ENCODE data around the gene GLIPR1L2.
"Not testable (repeated sequence)": the region's sequence is repeated elsewhere in the genome, so short reads cannot be mapped to it uniquely, and the experiment has no call there.

GLIPR1L2 gene

GRCh38 chr12:75390899-75391538 is at the start of gene GLIPR1L2:
GLIPR1L2 (plus strand) TSS chr12:75391089; CDS start chr12:75391117, 28 bp downstream.
- DNase-seq (ENCODE audit: low read depth in 3 of 3) = peak; percentile 76 to 78 (median 77)

DNA sequence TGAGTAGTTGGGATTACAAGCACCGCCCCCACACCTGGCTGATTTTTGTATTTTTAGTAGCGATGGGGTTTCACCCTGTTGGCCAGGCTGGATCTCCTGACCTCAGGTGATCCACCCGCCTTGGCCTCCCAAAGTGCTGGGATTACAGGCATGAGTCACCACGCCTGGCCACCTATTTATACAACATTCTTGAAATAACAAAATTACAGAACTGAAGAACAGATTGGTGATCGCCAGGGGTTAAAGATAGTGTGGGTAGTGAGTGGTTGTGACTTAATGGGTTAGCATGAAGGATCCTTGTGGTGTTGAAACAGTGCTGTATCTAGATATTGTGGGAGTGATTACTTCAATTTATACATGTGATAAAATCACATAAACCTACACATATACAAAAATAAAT is 49.0 kb upstream of the GLIPR1L2 start:
- DNase-seq (ENCODE audit: low read depth in 3 of 3) = no peak

DNA sequence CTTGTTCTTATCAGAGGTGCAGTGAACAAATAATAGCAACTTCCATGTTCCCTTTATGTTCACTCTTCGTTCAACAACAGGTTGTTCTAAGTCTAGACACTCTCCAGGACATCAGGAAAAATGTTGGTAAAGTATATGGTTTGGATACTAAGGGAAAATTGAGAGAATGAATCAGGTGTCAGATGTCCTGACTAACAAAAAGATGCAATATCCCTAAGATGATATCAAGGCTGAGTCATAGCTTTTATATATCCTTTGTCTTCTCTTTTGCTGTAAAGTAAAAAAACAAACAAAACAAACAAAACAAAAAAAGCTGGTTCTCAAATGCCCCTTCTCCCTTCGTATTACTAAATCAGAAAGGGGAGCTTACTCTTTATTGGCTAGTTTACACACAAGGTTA is 45.4 kb upstream of the GLIPR1L2 start:
- DNase-seq (ENCODE audit: low read depth in 3 of 3) = no peak

DNA sequence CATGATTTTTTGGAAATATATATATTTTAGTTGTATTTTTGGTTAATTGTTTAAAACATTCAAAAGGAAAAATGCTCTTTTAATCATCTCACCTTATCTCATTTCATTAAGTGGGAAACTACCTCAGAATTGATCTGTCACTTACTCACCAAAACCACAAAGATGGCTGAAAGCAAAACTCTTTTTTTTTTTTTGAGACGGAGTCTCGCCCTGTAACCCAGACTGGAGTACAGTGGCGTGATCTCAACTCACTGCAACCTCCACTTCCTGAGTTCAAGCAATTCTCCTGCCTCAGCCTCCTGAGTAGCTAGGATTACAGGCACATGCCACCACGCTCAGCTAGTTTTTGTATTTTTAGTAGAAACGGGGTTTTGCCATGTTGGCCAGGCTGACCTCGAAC is 44.7 kb upstream of the GLIPR1L2 start:
- DNase-seq (ENCODE audit: low read depth in 3 of 3) = not testable (repeated sequence)

DNA sequence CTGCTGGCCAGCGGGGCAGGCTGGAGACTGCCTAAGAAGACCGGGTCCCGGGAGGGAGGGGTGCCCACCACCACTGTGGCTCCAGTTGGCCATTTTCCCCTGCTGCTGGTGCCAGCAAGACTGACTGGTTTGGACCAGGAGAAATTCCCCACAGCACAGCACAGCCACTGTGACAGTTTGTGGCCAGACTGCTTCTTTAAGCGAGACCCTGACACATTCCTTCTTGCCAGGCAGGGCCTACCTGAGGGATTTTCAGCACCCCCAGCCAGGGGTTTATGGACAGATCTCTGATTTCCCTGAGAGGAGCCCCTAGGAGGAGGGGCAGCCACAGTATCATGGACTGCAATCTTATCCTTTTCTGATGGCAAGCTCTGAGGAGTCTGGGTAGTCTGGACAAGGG is 40.9 kb upstream of the GLIPR1L2 start:
- no peak for DNase-seq (ENCODE audit: low read depth in 3 of 3)

DNA sequence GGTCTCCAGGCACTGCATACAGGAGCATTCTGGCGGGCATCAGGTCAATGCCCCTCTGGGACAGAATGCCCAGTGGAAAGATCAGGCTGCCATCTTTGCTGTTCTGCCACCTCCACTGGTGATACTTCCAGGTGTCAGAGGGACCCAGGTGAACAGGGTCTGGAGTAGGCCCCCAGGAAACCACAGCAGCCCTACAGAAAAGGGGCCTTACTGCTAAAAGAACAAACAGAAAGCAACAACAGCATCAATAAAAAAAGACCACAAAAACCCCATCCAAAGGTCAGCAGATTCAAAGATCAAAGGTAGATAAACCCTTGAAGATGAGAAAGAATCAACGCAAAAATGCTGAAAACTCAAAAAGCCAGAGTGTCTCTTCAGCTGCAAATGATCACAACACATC is 40.5 kb upstream of the GLIPR1L2 start:
- no peak for DNase-seq (ENCODE audit: low read depth in 3 of 3)

GRCh38 chr12:75354011-75354410 is 36.9 kb upstream of the GLIPR1L2 start:
- DNase-seq (ENCODE audit: low read depth in 3 of 3) = no peak

DNA sequence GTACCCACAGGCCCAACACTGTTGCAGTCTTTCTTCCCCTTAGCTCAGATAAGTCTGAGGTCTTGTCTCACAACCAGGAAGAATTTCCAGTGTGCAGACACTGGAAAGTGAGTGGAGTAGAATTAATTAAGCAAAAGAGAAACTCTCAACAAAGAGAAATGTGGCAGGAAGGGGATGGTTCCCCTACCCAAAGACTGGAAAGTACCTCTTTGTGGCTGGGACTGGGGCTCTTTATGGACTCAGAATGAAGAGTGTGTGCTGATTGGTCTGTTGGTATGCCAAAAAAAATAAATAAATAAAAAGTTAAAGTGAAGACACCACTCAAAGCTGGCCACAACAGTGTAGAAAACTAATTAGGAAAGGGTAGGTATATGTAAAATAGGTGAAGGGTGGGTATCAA is 30.0 kb upstream of the GLIPR1L2 start:
- no peak for DNase-seq (ENCODE audit: low read depth in 3 of 3)

DNA sequence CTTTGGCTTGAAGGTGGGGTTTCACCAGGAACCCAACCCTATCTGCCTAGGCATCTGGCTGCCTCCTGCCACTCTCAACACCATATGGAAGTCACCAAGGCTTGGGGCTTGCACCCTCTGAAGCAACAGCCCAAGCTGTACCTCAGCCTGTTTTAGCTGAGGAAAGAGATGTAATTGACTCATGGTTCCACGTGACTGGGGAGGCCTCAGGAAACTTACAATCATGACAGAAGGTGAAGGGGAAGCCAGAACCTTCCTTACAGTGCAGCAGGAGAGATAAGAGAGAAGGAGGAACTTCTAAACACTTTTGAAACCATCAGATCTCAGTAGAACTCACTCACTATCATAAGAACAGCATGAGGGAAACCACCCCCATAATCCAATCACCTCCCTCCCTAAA is 29.5 kb upstream of the GLIPR1L2 start:
- DNase-seq (ENCODE audit: low read depth in 3 of 3) = no peak

DNA sequence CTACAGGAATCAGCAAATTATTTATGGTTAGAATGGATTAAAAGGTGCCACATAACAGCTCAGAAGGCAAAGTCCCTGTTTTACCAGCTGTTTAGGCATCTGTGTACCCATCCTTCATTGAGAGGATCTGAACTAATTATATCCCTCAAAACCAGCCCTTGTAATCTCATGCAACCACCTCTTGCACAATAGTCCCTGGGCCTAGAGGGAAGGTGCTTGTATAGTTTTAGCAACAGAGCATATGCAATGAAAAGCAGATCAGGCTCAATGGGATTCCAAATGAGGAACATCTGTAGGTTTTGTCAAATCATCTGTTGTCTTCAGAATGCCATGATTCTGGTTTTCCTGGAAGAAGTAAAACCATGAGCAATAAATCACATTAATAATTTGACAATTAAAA is 26.0 kb upstream of the GLIPR1L2 start:
- no peak for DNase-seq (ENCODE audit: low read depth in 3 of 3)

- DNase-seq (ENCODE audit: low read depth in 3 of 3) = no peak
Observed at GRCh38 chr12:75366629-75367028, 24.3 kb upstream of the GLIPR1L2 start.

- DNase-seq (ENCODE audit: low read depth in 3 of 3) = no peak
Observed at GRCh38 chr12:75374971-75375370, 15.9 kb upstream of the GLIPR1L2 start.

GRCh38 chr12:75378354-75378753 is 12.5 kb upstream of the GLIPR1L2 start:
- DNase-seq (ENCODE audit: low read depth in 3 of 3) = no peak

DNA sequence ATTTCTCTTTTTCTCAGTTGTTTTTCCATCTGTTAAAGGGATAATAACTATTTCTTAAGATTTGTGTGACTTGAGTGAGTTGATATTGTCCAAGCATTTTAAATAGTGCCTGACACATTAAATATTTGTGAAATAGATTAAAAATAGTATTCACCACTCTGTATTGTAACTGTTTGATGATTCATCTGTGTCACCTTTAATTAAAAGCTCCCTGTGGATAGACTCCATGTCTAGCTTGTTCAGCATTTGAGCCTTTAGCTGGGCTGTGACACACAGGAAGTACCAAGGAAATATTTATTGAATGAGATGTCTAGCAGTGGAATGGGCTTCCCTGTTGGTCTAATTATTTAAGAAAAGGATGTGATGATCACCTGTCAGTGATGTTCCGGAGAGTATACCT is 1.8 kb upstream of the GLIPR1L2 start:
- no peak for DNase-seq (ENCODE audit: low read depth in 3 of 3)

- DNase-seq (ENCODE audit: low read depth in 3 of 3) = no peak
Observed at GRCh38 chr12:75389706-75390105, 1.2 kb upstream of the GLIPR1L2 start.

- no peak for DNase-seq (ENCODE audit: low read depth in 3 of 3)
Observed at GRCh38 chr12:75390156-75390898, 562 bp upstream of the GLIPR1L2 start.

DNA sequence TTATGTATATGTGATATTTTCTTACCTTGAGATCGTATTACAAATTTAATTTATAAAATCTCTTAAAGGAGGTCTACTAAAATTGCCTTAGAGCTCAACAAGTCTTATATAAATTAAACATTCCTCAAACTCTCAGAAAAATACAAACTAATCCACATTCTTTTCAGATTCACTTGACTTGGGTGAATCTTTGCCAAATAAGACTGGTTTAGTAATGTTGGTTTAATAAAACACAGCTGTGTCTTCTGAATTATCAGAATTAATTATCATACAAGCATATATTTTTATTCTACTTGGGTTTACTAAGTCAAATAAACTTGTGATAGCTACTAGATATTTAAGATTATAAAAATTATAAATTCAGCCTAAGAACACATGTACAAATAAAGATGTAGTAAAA is 13.3 kb downstream of the GLIPR1L2 start:
- DNase-seq (ENCODE audit: low read depth in 3 of 3) = no peak

- no peak for DNase-seq (ENCODE audit: low read depth in 3 of 3)
Observed at GRCh38 chr12:75407683-75408082, 16.8 kb downstream of the GLIPR1L2 start.

DNA sequence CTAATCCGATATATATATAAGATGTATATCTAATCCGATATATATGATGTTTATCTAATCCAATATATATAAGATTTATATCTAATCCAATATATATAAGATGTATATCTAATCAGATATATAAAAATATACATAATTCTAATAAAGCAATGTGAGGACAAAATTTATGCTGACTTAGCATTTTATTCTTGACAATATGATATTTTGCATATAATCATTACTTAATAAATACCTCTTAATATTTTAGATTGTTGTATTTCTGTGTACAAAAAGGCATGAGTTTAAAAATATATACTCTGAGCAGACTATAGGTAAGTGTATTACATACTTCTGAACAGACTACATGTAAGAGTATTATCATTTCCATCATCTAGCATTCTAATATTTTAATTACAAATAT is 18.9 kb downstream of the GLIPR1L2 start:
- no peak for DNase-seq (ENCODE audit: low read depth in 3 of 3)

DNA sequence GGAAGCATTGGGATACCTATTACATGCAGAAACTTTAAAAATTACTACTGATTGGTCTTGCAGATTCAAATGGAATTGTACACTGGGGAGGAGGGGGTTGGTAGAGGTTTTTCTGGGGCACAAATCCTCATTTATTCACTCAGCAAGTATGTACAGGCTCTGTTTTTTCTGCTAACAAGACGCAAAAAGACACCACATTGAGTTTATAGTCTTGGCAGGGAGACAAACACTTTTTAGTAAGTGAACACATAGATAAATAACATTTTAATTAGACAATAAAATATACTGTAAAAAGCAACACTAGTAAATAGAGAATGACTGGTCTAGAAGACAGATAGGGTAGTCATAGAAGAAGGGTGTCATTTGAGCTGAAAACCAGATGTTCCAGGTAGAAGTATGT is 23.8 kb downstream of the GLIPR1L2 start:
- DNase-seq (ENCODE audit: low read depth in 3 of 3) = no peak

DNA sequence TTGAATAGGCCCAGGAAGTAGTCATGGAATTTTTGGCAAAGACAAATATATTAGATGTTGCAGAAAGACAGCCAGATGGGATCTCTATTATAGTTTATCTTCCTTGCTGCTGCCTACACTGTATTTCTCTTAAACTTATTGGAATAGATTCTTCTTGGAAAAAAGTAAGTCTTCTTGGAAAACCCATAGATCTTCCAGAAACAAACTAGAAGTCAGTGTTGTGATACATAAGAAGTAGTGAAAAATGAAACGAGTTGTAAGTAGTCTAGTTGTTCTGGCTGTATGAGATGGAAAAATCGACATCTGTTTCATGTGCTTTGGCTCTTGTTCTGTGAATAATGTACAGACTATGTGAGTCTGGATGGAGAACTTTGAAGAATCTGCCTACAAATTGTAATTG is 29.0 kb downstream of the GLIPR1L2 start:
- DNase-seq (ENCODE audit: low read depth in 3 of 3) = no peak

- no peak for DNase-seq (ENCODE audit: low read depth in 3 of 3)
Observed at GRCh38 chr12:75427491-75427890, 36.6 kb downstream of the GLIPR1L2 start.

DNA sequence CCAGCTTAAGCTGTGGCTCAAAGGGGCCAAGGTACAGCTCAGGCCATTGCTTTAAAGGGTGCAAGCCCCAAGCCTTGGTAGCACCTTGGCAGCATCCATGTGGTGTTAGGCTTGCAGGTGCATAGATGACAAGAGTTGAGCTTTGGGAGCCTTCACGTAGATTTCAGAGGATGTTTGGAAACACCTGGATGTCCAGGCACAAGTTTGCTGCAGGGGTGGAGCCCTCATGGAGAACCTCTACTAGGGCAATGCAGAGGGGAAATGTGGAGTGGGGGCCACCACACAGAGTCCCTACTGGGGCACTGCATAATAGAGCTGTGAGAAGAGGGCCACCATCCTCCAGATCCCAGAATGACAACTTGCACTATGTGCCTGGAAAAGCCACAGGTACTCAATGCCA is 37.9 kb downstream of the GLIPR1L2 start:
- no peak for DNase-seq (ENCODE audit: low read depth in 3 of 3)

DNA sequence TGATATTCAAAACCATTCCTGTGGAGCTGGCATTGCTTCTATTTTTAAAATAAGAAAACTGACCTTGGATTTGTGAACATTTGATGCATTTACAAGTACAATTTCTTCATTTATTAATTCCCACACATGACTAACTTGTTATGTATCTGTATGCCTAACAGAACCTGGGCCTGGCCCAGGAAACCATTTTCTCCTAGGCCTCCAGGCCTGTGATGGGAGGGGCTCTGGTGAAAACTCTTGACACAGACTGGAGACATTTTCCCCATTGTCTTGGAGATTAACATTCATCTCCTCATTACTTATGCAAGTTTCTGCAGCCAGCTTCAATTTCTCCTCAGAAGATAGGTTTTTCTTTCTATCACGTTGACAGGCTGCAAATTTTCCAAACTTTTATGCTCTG is 42.0 kb downstream of the GLIPR1L2 start:
- DNase-seq (ENCODE audit: low read depth in 3 of 3) = no peak
